OCI-M1 (cell line): ENCODE data around the gene CNPPD1.

ENCODE experiments used
- DNase-seq: peaks from one replicate; lab custom pipeline; 2025; lab: John Stamatoyannopoulos, UW

Gene CNPPD1

GRCh38 chr2:219160186-219161017, 16.3 kb downstream of the CNPPD1 start, which contains the start of gene NHEJ1:
Gene NHEJ1 (minus strand): TSS chr2:219160815. CDS start chr2:219158362, 2,453 bp downstream.
- peak; percentile 98 for DNase-seq

- no peak for DNase-seq
Measured at GRCh38 chr2:219159771-219160185, 16.9 kb downstream of the CNPPD1 start.

- DNase-seq: no peak
Measured at GRCh38 chr2:219158586-219158985, 18.1 kb downstream of the CNPPD1 start.

- DNase-seq: no peak
Measured at GRCh38 chr2:219158025-219158424, 18.7 kb downstream of the CNPPD1 start.

GRCh38 chr2:219157396-219157795, 19.3 kb downstream of the CNPPD1 start:
- DNase-seq: no peak

GRCh38 chr2:219155054-219155644, 21.6 kb downstream of the CNPPD1 start:
- peak; percentile 92 for DNase-seq

- DNase-seq: no peak
Measured at GRCh38 chr2:219149667-219150066, 27.1 kb downstream of the CNPPD1 start.

- peak; percentile 16 for DNase-seq
Measured at GRCh38 chr2:219142329-219142728, 34.4 kb downstream of the CNPPD1 start.

- DNase-seq: no peak
Measured at GRCh38 chr2:219140722-219141121, 36.0 kb downstream of the CNPPD1 start.

- peak; percentile 72 for DNase-seq
Measured at GRCh38 chr2:219133976-219134375, 42.7 kb downstream of the CNPPD1 start.

- DNase-seq: no peak
Measured at GRCh38 chr2:219131744-219132143, 45.0 kb downstream of the CNPPD1 start.

- DNase-seq: no peak
Measured at GRCh38 chr2:219131327-219131726, 45.4 kb downstream of the CNPPD1 start.

- no peak for DNase-seq
Measured at GRCh38 chr2:219129589-219129988, 47.1 kb downstream of the CNPPD1 start.

GRCh38 chr2:219128396-219128795, 48.3 kb downstream of the CNPPD1 start:
- peak; percentile 92 for DNase-seq

- DNase-seq: peak; percentile 40
Measured at GRCh38 chr2:219127037-219127635, 49.6 kb downstream of the CNPPD1 start.

- DNase-seq: peak; percentile 38
Measured at GRCh38 chr2:219126555-219126954, 50.2 kb downstream of the CNPPD1 start.

GRCh38 chr2:219125886-219126270, 50.8 kb downstream of the CNPPD1 start:
- DNase-seq: no peak

- peak; percentile 95 for DNase-seq
Measured at GRCh38 chr2:219125225-219125885, 51.4 kb downstream of the CNPPD1 start.

GRCh38 chr2:219124381-219125110, 52.2 kb downstream of the CNPPD1 start:
- peak; percentile 93 for DNase-seq

- peak; percentile 32 for DNase-seq
Measured at GRCh38 chr2:219123356-219124135, 53.2 kb downstream of the CNPPD1 start.
